AG04449 (cell line): ENCODE measurements around the gene USH2A.

Experiments used
- CTCF ChIA-PET: fragments of 350-600 bp; formaldehyde crosslinking; extraction: SDS; loops from one replicate; lab custom pipeline; 2021; ENCODE audit warnings: antibody characterized with exemption; lab: Yijun Ruan, JAX
- POLR2A ChIA-PET: fragments of 400-600, 350-600 bp; formaldehyde crosslinking; extraction: SDS; loops from one replicate; lab custom pipeline; 2020; ENCODE audit warnings: antibody characterized with exemption, inconsistent platforms; lab: Yijun Ruan, JAX
- DNase-seq: peaks from one replicate; pipeline ENCODE4 v3.0.0-alpha.2; 2010; ENCODE audit warnings: low read depth, low spot score
- H3K4me3 ChIP-seq: 2 replicates; pipeline ENCODE4 v1.5.1; 2011; ENCODE audit warnings: low read depth, mild to moderate bottlenecking, control low read depth, low read length
- TF ChIP-seq, protein P1 (sequence below): IDR thresholded peaks from one replicate; pipeline ENCODE4 v1.5.1; 2011; ENCODE audit warnings: mild to moderate bottlenecking, moderate library complexity, low read length, control low read depth, inconsistent platforms; ENCODE audit not compliant: insufficient read depth; ENCODE audit errors: missing control alignments

USH2A gene

DNA sequence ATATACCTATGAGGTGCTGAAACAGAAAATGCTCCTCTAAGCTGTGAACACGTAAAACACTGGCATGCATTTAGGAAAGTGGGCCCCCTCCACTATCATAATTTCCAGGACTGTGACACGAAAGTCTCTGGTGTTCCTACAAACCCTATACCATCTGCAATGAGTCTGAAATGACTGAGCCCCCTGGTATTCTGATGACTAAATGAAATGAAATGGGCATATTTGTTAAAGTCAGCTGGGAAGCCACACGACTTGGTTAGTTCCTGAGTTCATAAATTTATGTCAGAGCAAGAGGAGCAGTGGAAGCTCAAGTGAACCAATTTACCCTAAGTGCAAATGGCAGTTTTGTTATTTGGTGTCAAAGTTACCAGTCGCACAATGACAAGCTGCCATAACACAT is 673.8 kb downstream of the USH2A start:
- DNase-seq: peak; percentile 31
- ChIA-PET CTCF (interaction anchor here (1.5 kb wide), 1 partner anchor 11 kb away, joined by 3 read pairs; no protein-coding TSS in a partner anchor), POLR2A (interaction anchor here (0.7 kb wide), 1 partner anchor 43 kb away, joined by 3 read pairs; no protein-coding TSS in a partner anchor)
- TF ChIP-seq, protein P1, sequence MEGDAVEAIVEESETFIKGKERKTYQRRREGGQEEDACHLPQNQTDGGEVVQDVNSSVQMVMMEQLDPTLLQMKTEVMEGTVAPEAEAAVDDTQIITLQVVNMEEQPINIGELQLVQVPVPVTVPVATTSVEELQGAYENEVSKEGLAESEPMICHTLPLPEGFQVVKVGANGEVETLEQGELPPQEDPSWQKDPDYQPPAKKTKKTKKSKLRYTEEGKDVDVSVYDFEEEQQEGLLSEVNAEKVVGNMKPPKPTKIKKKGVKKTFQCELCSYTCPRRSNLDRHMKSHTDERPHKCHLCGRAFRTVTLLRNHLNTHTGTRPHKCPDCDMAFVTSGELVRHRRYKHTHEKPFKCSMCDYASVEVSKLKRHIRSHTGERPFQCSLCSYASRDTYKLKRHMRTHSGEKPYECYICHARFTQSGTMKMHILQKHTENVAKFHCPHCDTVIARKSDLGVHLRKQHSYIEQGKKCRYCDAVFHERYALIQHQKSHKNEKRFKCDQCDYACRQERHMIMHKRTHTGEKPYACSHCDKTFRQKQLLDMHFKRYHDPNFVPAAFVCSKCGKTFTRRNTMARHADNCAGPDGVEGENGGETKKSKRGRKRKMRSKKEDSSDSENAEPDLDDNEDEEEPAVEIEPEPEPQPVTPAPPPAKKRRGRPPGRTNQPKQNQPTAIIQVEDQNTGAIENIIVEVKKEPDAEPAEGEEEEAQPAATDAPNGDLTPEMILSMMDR: no peak
- H3K4me3 ChIP-seq: no peak overlapping the region

DNA sequence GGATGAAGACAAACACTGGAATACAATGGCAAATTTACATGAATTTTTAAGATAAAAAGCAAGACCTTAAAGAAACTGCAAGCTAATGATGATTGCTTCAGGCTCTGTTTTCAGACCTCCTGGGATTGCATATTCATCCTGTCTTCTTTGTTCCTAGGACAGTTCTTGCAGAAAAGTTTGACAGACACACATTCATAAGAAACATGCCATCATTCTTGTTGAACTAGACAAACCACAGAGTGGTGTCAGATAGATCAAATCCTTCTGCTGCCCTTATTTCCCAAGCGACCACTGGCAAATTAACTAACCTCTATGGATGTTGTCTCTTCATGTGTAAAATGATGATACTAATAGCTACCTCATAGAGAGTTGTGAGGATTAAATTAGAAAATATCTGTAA is 674.8 kb downstream of the USH2A start:
- POLR2A ChIA-PET: no interaction called here

DNA sequence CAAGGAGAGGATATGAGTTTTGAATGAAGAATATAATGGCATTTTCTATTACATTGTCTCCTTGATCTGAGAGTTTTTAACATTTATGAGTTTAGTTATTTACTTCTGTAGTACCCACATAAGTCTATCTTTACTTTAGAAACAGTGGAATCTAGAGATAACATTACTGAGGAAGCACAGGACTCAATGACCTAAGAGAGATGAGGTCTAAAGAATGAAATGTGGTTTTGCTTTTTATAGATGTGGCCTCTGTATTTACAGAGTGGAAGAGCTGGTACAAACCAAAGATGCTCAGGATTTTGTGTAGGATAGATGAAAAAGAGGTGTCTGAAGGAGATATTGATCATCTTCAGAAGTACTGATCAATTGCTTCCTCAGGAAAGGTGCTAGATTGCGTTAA is 678.8 kb downstream of the USH2A start:
- TF ChIP-seq, protein P1: no peak
- CTCF ChIA-PET: interaction anchor here (1.4 kb wide), 1 partner anchor 34 kb away, joined by 3 read pairs; no protein-coding TSS in a partner anchor
- POLR2A ChIA-PET: no interaction called here
- DNase-seq: peak; percentile 21
- no peak overlapping the region for H3K4me3 ChIP-seq

More for the DNA sequence above, 674.8 kb downstream of the USH2A start:
- TF ChIP-seq, protein P1: no peak
- no peak overlapping the region for H3K4me3 ChIP-seq
- no peak for DNase-seq
- CTCF ChIA-PET: no interaction called here

DNA sequence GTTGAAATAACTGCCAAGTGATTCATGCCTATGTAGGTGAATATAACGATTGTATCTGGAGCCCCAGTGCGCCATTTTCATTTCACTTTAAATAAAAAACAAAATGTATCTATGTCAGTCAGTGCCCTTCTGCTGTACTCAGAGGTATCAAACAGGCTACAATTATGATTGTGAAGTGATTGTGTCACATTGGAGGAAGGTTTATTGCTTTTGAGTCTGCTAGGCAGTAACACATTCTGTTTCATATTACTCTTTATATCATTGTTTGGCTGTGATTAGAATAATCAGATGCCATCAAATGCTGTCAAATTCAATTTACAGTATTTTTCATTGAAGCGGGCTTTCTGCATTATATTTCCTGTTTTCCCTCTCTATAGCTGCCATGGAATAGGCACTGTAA is 684.2 kb downstream of the USH2A start:
- CTCF ChIA-PET: interaction anchor here (1.4 to 1.8 kb wide), 2 partner anchors 11 to 29 kb away, joined by 3 to 4 read pairs; no protein-coding TSS in a partner anchor
- POLR2A ChIA-PET: interaction anchor here (0.6 kb wide), 1 partner anchor 17 kb away, joined by 5 read pairs; no protein-coding TSS in a partner anchor
- TF ChIP-seq, protein P1: no peak
- H3K4me3 ChIP-seq: no peak overlapping the region
- DNase-seq: no peak

DNA sequence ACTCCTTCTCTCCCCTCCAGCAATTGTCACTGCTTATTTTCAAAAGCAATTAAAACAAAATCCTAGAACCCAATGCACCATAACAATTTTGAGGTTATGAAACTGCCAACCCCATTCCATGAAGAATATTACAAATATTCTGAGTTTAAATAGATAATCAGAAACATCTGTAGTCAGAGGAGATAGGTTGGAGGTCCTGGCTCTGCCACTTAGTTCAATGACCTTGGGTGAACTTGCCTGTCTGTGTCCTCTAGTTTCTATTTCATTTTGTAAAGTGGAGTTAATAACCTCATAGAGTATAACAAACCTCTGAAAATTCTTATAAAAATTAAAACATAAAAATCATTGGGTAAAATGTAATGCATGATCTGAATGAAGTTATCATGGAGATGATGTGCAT is 691.5 kb downstream of the USH2A start:
- no peak overlapping the region for H3K4me3 ChIP-seq
- ChIA-PET CTCF (interaction anchor here (1.0 kb wide), 1 partner anchor 10 kb away, joined by 3 read pairs; no protein-coding TSS in a partner anchor), POLR2A (no interaction called here)
- DNase-seq: no peak
- TF ChIP-seq, protein P1: no peak

DNA sequence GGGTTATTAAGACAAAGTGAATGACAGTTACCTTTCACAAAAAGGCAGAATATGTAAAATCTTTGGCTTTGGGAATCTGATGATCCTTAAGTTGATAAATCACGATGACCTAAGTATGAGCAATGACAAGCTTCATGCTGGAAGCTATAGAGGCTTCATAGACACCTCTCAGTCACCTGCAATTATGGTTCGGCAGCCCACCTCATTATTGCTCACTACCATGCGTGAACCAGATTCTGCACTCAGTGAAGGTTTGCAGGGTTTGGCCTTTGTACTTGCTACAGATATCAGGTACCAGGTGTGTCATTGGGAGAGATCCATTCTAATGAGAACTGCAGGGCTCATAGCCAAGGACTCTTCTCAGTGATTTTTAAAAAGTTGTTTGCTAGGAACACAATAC is 692.6 kb downstream of the USH2A start:
- no peak overlapping the region for H3K4me3 ChIP-seq
- DNase-seq: no peak
- TF ChIP-seq, protein P1: no peak
- ChIA-PET POLR2A (no interaction called here), CTCF (interaction anchor here (1.3 to 2.3 kb wide), 2 partner anchors 13 to 20 kb away, joined by 3 to 11 read pairs; no protein-coding TSS in a partner anchor)
